OCI-LY3 (cell line): ENCODE data around the gene STMN1.

Experiments
- EZH2phosphoT487 ChIP-seq: fragments of 200-600 bp; shearing (Covaris generic); IDR thresholded peaks from 2 replicates; pipeline ENCODE4 v1.6.1; 2018; ENCODE audit warnings: antibody characterized with exemption, mixed run types, low read depth
- TF ChIP-seq, protein P1 (sequence below): fragments of 200-600, 300-600 bp; sonication (generic); IDR thresholded peaks from 2 replicates; pipeline ENCODE4 v1.5.1; 2014; ENCODE audit warnings: antibody characterized with exemption, low read length, low read depth

DNA sequence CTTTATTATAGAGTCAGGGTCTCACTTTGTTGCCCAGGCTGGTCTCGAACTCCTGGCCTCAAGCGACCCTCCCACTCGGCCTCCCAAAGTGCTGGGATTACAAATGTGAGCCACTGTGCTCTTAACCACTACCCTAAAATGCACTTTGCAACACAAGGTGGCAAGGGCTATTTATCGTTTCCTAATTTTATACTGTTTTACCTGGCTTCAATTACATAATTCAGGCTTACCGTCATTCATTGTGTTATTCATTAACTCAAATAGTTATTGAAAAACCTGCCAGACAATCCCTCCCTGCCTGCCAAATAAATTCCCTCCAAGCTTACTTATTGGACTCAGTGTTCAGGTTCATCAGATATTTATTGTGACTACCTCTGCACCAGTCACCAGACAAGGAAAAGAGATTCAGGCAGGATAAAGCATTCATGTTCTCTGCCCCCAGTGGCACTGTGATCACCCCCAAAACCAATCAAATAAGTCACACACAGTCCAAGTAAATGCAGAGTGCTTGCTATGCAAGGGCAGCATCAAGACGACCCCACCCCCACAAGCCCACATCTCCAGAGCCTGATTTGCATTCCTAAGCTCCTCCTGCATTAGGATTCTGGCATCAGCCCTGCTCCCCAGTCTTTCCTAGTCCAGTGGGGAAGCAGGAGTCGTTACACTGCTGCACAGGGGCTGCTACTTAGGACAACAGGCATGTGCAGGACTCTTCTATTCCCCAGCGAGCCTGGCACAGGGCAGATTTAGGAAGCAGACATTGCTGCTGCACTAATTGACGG, 38.8 kb downstream of the STMN1 start:
- TF ChIP-seq, protein P1, sequence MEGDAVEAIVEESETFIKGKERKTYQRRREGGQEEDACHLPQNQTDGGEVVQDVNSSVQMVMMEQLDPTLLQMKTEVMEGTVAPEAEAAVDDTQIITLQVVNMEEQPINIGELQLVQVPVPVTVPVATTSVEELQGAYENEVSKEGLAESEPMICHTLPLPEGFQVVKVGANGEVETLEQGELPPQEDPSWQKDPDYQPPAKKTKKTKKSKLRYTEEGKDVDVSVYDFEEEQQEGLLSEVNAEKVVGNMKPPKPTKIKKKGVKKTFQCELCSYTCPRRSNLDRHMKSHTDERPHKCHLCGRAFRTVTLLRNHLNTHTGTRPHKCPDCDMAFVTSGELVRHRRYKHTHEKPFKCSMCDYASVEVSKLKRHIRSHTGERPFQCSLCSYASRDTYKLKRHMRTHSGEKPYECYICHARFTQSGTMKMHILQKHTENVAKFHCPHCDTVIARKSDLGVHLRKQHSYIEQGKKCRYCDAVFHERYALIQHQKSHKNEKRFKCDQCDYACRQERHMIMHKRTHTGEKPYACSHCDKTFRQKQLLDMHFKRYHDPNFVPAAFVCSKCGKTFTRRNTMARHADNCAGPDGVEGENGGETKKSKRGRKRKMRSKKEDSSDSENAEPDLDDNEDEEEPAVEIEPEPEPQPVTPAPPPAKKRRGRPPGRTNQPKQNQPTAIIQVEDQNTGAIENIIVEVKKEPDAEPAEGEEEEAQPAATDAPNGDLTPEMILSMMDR, result no peak
- TF ChIP-seq EZH2phosphoT487, result no peak
